Hematopoietic multipotent progenitor cell treated with erythropoietin and hydrocortisone succinate and interleukin-3 and kit ligand, for 8 days (in vitro differentiated cells): ENCODE results near the gene RRAD.
A peak's percentile ranks its signal among the peaks of the same experiment; 100 is the strongest.

Experiments used
- DNase-seq: peaks from one replicate; pipeline ENCODE4 v3.0.0-alpha.2; 2015

RRAD gene

GRCh38 chr16:66931665-66932064 is 6.3 kb upstream of the RRAD start:
- DNase-seq, result no peak

- peak; percentile 79 for DNase-seq
Measured at GRCh38 chr16:66930189-66930588, 4.9 kb upstream of the RRAD start.

GRCh38 chr16:66928702-66929388 is 3.5 kb upstream of the RRAD start:
- peak; percentile 75 for DNase-seq

- DNase-seq, result peak; percentile 76
Measured at GRCh38 chr16:66927918-66928649, 2.7 kb upstream of the RRAD start.

GRCh38 chr16:66926961-66927436 is 1.7 kb upstream of the RRAD start:
- DNase-seq, result no peak

- peak; percentile 28 for DNase-seq
Measured at GRCh38 chr16:66926171-66926947, 1.0 kb upstream of the RRAD start.

DNA sequence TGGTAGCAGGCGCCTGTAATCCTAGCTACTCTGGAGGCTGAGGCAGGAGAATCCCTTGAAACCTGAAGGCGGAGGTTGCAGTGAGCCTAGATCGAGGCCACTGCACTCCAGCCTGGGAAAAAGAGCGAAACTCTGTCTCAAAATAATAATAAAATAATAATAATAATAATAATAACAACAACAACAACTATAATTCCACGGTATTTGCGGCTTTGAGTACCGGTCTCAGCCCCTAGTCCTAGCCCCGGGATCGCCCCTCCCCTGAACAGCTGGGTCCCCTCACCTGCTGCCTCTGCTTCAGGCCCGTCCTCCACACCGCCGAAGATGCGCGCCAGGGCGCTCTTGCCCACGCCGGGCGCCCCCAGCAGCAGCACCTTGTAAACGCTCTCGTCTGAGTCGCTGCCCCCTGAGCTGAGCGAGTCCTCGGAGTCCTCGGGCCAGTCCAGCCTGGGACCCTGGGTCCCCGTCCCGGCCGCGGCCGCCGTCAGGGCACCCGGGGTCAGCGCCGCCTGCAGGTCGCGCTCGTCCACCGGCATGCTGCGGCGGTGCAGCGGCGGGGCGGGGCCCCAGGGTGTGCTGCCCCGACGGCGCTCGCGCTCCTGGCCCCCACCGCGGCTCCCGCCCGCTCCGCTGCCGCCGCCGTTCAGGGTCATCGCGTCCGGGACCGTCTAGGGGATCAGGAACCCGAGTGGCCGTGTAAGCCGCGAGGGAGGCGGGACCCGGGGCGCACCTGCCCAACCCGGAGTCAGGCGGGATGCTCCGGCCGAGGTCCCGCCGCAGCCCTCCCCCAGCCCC is 611 bp downstream of the RRAD start:
- no peak for DNase-seq

DNA sequence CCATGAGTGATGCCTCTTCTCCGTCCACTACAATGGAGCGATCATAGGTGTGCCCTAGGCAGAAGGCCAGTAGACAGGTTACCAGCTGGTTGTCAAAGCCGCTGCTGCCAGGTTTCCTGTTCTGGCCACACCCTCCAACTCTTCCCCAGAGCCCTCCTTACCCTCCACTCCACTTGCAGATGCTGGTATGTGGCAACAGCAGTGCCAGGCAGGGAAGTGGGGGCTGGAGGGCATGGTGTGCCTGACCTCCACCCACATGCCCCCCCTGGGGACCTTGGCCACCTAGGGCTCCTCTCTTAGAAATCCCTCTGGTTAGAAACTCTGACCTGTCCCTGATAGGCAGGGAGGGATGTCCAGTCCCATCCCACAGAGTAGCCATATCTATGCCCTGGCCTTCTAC is 1.5 kb downstream of the RRAD start:
- DNase-seq, result no peak

DNA sequence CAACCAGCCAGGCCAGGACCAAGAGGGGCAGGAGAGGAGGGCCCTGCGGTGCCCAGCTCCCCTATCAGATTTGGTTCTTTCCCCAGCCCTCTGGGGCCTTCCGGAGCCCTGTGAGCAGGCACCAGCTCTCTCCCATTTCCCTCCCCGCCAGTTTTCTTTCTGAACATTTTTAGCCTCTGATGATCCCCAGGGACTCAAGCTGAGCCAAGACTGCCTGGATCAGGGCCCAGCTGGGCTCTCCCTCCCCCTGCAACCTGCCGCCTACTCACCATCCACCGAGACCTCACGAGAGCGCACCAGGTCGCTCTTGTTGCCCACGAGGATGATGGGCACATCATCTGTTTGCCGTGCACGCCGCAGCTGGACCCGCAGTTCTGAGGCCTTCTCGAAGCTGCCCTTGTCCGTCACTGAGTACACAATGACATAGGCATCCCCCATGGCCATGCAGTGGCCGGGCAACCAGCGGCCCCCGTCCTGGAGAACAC is 2.0 kb downstream of the RRAD start:
- DNase-seq, result no peak

DNA sequence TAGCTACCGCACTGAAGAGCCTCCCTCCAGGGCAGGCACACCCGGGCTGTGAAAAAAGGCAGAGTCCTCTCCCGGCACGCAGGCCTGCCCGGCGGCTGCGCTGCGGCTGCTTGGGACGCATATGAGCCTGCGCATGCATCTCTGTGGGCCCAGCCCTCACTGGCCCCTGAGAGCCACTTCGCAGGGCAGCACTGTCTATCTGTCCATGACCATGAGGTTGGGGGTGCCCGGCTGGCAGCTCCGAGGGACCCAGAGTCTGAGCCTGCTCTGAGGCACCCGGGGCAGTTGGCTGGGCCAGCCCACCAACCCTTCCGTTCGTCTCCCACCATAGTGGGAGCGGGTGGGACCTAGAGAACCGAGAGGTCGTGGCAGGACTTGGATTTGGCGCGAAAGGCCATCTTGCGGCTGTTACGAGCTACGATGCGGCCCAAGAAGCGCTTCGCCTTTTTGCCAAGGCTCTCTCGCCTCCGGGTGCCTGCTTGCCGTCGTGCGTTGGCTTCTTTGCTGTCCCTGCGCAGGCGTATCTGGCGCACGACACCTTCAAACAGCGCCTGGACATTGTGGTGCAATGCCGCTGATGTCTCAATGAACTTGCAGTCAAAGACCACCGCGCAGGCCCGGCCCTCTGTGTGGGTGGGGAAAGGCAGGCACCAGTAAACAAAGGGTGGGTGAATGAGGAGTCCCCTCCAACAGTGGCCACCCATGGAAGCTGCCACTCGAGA is 3.4 kb downstream of the RRAD start:
- DNase-seq, result no peak

DNA sequence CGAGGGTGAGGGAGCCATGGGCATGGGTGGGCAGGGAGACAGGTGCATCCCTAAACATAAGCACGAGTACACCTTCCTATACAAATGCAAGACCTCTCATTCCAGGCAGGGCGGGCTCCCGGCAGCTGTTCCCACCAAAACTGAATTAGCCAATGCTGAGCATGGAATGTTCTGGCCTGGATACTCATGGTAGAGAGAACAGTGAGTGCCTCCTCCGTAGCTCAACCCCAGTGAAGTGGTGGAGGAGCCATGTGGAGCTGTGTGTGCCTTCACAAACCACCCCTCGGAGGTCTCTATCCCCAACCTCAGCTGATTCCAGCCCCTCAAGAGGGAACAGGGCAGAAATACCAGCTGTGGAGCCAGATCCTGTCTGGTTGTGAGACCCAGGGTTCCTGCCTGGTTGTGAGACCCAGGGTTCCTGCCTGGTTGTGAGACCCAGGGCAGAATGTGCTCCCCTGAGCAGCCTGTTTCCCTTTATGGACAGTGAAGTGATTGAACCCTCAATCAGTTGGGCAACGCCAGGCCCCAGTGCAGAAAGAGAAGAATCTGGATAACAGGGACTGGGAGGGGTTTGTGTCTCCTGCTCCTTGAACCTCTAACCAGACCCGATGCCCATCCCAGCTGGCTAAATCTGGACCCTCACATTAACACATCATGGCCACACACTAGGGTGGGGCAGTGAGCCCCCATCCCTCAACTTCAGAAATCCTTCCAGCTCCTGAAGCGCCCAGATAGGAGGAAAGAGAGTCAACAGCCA is 4.2 kb downstream of the RRAD start:
- DNase-seq, result no peak

DNA sequence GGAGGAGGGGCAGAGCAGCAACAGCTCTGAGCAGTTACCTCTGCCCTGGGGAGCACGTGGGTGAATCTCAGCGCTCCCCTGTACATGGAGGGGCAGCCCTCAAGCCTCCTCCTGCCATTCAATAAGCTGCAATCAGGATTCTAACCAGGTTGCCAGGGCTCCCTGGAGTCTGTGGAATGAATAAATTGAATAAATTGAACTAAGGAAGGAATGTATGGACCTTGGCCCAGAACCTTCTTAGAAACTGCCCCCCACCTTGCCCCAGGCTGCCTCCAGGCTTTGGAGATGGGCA is 5.1 kb downstream of the RRAD start:
- no peak for DNase-seq

GRCh38 chr16:66919569-66920298 is 5.6 kb downstream of the RRAD start:
- DNase-seq, result no peak

DNA sequence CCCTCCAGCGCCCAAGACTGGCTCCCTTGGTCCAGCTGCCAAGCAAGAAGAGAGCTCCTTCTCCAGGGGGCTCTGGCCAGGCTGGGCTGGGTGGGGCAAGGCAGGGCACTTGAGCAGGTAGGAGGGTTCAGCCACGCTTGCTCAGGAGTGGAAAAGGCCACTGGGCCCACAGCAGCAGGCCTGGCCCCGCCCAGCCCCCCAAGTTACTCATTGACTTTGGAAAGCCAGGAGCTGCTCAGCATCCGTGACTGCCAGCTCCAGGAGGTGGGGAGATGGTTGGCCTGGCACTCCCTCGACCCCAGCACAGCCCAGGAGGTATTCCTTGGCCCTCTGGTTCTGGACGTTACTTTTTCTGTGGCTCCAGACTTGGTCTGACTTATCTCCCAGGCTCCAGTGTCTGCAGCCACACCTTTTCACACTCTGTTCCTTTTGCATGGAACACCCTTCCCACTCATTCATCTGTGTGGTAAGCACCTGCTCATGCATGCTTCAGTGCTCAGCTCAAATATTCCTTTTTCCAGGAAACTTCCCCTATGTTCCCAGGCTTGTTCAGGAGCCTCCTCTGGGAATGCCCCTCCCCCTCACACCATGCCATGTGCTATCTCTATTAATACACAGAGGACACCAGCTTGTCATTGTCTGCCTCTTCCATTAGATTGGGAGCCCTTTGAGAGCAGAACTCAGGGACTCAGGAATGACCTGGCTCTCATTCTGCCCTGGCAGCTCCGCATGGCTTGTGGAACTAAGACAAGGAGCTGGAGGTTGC is 6.3 kb downstream of the RRAD start, which contains the start of gene CDH16:
Gene CDH16, minus strand, starts transcription at position 83 of the 766 bp plus-strand sequence. CDS start 820 bp downstream, outside the sequence.
- DNase-seq, result no peak

DNA sequence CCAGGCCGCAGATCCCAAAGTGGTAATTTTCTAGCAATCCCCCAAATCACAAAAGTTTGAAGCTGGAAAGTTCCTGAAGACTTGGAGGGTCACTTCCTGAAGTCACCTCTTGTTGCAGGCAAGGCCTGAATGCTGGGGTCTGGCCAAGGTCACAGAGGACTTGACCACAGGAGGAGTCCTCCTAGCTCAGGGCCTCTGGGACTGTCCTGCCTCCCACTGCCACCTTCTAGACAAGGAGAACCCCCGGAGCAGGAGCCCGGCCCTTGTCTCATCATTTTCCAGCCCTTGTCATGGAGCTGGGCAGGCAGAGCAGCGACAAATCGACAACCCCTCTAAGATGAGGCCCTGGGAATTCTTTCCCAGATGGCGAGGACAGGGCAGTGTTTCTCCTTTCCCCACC is 7.0 kb downstream of the RRAD start:
- DNase-seq, result no peak

- no peak for DNase-seq
Measured at GRCh38 chr16:66917741-66918140, 7.6 kb downstream of the RRAD start.

- no peak for DNase-seq
Measured at GRCh38 chr16:66916518-66916917, 8.8 kb downstream of the RRAD start.

DNA sequence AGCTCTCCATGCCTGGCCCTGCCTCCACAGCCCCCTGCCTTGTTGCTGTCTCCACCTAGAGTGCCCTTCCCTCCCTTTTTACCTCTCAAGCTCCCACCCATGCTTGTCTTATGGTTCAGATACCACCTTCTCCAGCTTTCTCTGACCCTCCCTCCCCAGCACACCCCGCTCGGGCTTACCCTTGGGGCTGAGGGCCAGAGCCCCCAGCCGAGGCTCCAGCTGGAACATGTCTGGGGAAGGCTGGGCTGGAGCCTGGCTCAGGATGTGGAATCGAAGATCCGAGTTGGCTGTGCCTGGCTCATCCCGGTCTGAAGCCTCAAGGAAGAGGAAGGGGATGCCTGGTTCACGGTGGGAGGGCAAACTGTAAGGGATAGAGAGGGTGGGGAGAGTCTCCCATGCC is 10.3 kb downstream of the RRAD start:
- no peak for DNase-seq

DNA sequence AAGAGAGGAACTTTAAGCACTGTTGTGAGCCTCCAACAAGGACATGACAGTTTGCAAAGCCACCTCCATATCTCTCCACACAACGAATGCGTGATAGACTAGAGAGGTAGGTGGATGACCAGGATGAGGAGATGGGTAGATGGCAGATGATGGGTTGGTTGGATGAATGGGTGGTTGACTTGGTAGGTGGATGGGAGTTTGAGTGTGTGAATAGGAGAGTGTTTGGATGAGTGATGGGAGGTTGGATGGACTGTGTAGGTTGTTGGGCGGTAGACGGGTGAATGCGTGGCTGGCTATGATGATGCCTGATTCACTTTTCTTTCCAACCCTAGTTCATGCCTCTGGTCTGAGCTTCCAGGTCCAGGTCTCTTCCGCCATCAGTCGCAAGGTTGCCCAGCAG is 10.8 kb downstream of the RRAD start:
- no peak for DNase-seq

- no peak for DNase-seq
Measured at GRCh38 chr16:66913711-66914110, 11.6 kb downstream of the RRAD start.
